ENCODE measurements around the gene POLD1.

DNA sequence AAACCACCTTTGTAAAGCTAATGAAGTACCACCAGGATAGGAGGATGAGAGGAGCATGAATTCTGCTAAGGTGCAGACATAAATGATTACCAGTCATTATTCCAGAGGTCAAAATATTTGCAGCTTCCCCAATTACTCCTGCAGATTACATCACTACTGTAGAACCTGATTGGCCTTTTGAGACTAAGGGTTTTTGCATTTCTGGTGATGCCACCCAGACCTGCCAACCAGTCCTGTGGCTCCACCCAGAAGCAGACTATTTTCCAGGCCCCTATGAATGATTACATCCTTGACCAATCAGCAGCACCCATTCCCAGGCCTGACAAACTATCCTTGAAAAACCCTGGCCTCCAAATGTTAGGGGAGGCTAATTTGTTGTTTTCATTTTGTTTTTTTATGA lies 43.8 kb upstream of the POLD1 start:
- TF ChIP-seq, protein P1, sequence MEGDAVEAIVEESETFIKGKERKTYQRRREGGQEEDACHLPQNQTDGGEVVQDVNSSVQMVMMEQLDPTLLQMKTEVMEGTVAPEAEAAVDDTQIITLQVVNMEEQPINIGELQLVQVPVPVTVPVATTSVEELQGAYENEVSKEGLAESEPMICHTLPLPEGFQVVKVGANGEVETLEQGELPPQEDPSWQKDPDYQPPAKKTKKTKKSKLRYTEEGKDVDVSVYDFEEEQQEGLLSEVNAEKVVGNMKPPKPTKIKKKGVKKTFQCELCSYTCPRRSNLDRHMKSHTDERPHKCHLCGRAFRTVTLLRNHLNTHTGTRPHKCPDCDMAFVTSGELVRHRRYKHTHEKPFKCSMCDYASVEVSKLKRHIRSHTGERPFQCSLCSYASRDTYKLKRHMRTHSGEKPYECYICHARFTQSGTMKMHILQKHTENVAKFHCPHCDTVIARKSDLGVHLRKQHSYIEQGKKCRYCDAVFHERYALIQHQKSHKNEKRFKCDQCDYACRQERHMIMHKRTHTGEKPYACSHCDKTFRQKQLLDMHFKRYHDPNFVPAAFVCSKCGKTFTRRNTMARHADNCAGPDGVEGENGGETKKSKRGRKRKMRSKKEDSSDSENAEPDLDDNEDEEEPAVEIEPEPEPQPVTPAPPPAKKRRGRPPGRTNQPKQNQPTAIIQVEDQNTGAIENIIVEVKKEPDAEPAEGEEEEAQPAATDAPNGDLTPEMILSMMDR (IDR thresholded peaks at IDR 0.05): no peak
- no peak for TF ChIP-seq POLR2A (IDR thresholded peaks at IDR 0.05)
